ENCODE results near the gene VPS13D.
"Not testable (repeated sequence)": the region's sequence is repeated elsewhere in the genome, so short reads cannot be mapped to it uniquely, and the experiment has no call there.

The VPS13D gene

DNA sequence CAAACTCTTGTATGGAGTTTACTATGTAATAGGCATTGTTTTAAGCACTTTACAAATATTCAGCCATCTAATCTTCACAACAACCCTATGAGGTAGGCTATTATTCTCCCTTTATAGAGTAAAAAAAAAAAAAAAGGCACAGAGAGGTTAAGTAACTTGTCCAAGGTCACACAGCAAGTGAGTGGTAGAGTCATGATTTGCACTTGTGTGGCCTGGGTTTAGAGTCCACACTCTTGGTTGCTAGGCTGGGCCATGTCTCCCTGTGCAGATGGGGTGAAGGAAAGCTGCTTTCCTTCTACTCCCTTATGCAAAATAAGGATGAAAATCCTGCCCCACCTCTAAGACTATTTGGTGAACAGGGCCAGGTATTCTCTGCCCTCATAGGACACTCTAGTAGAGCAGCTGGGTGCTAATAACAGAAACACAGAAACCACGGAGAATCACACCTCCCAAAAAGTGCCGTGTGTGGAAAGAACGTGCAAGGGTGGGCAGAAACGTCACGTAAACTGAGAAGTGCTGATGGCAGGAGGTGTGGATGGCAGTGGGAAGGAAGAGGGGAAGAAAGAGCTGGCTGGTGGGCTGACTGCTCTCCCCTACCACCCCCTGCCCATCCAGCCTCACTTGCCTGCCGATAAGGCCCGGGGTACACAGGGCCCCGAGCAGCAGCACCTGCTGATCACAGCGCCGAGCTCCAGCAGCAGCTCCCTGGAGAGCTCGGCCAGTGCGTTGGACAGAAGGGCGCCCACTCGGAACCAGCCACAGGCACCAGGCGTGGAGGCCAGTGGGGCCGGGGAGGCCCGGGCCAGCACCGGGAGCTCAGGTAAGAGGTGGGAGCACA lies 28.3 kb upstream of the VPS13D start:
- DNase-seq = peak; percentile 48

DNA sequence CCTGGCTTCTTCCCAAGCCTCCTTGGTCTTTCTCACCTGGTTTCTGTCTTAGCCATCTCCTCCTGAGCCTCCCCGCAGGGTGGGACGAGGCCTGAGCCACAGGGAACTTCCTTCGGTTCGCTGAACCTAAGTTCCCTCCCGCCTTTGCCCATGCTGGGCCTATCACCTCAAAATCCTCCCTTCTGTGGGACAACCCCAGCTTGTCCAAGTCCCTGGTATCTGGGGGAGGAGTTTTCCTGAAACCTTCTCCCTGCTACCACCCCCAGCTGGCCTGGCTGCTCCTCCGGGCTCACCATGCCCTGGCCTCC lies 27.7 kb upstream of the VPS13D start:
- DNase-seq = no peak

DNA sequence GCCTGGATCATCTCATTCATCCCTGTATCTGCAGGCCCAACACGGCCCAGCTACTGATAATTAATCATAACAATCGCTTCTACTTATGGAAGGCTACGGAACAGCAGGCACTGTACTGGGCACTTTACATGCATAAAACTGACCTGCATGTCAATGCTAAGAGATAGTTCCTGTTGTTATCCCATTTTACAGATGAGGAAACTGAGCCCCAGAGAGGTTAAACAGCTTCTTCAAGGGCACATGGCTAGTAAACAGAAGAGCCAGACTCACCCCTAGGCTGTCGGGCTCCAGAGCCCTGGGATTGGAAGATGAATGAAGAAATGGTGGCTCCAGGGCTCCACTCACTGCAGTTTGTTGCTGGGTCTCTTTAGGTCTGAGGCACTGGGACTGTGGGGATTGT lies 27.3 kb upstream of the VPS13D start:
- no peak for DNase-seq

DNA sequence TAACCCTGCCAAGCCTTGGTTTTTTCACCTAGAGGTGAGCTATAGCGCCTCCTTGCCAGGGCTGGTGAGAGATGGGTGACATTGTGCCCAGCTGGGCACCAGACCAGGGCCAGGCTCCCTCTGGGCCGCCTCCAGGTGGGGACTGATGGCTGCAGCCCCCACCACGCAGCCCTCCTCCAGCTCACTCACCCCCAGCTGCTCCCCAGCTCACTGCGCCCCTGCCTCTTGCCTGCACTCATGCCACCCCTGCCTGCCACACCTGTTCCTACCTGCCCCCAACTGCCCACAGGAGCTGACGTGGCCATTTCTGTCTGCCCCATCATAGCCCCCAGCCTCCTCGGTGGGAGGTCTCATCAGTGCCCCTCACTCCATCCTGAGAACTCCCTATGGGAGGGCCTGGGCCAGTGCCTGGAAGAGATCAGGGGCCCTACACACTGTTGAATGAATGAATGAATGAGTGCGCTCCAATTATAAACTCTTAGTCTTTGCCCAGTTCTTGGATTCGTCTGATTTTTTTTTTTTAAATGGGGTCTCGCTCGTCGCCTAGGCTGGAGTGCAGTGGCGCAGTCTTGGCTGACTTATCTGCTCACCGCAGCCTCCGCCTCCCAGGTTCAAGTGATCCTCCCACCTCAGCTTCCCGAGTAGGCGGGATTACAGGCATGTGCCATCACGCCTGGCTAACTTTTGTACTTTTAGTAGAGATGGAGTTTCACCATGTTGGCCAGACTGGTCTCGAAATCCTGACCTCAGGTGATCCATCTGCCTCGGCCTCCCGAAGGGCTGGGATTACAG lies 26.4 kb upstream of the VPS13D start:
- DNase-seq = no peak

DNA sequence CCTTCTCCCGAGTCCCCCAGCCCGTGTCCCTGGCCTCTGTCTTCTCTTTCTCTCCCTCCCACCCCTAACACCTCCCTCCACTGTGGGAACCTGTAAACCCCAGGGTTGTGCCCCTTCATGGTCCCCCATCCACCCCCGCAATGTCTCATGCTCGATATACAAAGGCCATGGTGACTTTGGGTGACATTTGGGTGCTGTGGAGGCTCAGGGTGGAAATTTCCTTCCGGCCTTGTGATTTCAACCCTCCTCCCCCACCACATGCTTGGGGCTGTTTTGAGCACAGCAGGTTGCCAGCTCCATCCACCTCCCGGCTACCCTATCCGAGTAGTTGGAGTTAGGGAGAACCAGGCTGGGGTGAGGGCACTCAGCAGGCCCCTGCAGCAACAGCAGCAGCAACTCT lies 25.7 kb upstream of the VPS13D start:
- DNase-seq = peak; percentile 36

DNA sequence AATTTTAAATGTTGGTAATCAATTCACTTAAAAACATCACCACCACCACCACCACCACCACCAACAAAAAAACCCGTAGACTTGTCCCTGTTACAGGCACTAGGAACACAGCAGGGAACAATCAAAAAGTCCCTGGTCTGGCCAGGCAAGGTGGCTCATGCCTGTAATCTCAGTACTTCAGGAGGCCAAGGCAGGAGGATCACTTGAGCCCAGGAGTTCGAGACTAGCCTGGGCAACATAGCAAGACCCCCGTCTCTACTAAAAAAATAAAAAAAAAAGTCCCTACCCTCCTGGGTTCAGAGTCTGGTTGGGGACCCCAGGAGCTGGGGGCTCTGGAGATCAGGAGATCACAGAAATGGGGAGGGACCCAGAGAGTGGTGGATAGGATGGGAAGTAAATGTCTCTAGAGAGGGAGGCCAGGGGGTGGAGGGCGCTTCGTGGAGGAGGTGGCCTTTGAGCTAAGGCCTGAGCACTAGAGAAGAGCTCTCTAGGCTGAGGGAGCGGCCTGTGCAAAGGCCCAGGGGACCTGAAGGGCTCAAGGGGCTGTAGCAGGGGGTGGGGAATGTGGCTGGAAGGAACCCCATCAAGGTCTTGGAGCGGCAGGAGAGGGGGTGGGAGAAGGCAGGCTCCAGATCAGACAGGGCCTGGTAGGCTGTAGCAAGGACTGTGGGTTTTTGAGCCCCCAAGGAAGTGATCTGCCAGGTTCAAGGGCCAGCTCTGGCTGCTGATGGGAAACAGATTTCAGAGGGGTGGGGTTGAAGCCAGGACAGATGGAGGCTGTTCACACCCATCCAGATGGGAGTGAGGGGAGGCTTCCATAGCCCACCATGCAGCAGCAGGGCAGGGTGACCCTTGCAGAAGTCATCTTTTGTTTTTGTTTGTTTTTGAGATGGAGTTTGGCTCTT lies 24.8 kb upstream of the VPS13D start:
- no peak for DNase-seq

DNA sequence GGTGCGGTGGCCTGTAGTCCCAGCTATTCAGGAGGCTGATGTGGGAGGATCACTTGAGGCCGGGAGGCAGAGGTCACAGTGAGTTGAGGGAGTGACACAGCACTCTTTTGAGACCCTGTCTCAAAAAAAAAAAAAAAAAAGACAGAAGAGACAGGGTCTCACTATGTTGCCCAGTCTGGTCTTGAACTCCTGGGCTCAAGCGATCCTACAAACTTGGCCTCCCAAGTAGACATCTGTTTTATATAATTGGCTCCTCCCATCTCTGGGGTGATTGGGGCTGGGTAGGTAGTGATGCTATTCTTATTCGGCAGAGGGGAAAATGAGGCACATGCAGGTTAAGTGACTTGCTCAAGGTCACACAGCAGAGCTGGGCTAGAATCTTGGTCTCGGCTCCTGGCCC lies 23.6 kb upstream of the VPS13D start:
- DNase-seq = no peak

DNA sequence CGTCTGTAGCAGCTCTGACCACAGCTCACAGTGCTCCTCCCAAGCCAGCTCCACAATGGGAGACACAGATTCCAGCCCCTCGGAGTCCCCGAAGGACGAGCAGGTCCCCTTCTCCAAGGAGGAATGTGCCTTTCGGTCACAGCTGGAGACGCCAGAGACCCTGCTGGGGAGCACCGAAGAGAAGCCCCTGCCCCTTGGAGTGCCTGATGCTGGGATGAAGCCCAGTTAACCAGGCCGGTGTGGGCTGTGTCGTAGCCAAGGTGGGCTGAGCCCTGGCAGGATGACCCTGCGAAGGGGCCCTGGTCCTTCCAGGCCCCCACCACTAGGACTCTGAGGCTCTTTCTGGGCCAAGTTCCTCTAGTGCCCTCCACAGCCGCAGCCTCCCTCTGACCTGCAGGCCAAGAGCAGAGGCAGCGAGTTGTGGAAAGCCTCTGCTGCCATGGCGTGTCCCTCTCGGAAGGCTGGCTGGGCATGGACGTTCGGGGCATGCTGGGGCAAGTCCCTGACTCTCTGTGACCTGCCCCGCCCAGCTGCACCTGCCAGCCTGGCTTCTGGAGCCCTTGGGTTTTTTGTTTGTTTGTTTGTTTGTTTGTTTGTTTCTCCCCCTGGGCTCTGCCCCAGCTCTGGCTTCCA lies 22.9 kb upstream of the VPS13D start:
- DNase-seq = no peak

DNA sequence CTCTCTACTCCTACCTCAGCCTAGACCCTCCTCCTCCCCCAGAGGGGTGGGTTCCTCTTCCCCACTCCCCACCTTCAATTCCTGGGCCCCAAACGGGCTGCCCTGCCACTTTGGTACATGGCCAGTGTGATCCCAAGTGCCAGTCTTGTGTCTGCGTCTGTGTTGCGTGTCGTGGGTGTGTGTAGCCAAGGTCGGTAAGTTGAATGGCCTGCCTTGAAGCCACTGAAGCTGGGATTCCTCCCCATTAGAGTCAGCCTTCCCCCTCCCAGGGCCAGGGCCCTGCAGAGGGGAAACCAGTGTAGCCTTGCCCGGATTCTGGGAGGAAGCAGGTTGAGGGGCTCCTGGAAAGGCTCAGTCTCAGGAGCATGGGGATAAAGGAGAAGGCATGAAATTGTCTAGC lies 21.6 kb upstream of the VPS13D start:
- DNase-seq = no peak

DNA sequence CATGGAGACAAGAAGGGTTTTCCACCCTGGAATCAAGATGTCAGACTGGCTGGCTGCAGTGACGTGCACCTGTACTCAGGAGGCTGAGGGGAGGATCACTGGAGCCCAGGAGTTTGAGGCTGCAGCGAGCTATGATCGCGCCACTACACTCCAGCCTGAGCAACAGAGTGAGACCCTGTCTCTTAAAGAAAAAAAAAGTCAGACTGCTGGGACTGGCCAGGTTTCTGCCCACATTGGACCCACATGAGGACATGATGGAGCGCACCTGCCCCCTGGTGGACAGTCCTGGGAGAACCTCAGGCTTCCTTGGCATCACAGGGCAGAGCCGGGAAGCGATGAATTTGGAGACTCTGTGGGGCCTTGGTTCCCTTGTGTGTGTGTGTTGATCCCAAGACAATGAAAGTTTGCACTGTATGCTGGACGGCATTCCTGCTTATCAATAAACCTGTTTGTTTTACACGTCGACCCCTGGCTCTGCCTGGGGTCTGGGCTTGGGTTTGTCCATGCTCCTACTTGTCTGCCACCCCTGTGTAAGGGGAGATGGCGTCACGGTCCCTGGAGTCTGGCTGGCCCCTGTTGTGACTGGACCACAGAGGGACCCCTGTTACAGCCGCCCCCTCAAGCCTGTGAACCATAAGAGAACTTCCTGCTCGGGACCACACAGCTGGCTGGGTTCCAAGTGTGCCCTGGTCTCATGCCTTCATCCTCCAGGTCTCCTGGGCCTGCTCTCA lies 20.9 kb upstream of the VPS13D start:
- peak; percentile 85 for DNase-seq

DNA sequence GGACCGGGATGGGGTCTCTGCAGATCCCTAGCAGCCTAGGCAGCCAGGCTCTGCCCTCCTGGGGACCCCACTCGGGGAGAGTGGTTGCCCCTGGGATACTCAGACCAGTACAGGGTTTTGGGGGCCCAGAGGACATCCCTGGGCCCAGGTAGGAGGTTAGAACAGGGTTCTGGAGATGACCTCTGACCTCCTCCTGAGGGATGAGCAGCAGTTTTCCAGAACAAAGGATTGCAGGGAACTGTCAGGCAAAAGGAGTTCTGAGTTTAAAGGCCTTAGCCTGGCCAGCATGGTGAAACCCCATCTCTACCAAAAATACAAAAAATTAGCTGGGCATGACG lies 20.4 kb upstream of the VPS13D start:
- no peak for DNase-seq

DNA sequence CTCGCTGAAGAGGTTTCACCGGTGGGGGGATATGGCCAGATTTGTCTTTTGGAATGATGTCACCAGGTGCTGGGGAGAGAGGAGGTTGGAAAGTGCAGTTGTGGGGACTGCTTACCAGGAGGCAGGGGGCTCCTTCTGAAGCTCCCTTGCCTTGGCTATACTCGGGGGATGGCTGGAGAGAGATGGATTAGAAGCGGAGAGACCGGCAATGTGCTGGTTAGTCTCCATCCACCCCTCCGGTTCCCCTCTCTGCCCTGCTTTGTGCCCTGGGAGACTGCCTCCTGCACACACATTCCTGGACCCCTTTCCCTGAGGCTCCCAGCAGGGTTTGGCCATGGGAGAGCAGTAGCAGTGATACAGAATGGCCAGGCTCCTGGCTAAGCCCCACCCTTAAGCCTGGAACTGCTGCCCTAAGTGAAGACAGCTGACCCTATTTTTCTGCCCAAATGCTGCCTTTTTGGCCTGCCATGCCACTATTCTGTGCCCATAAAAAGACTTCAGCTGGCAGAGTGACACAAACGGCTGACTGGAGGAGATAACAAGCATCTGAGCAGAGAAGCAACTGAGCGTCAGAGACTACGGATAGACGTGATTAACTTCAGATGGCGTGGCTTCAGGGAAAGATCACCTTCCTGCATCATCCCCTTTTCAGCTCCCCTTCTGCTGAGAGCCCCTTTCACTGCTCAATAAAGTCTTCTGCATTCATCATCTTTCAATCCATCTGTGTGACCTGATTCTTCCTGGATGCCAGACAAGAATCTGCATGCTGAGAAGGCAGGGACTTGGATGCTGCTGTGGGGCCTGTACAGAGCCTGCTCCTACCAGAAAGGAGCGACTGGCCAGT lies 14.5 kb upstream of the VPS13D start:
- DNase-seq = no peak

DNA sequence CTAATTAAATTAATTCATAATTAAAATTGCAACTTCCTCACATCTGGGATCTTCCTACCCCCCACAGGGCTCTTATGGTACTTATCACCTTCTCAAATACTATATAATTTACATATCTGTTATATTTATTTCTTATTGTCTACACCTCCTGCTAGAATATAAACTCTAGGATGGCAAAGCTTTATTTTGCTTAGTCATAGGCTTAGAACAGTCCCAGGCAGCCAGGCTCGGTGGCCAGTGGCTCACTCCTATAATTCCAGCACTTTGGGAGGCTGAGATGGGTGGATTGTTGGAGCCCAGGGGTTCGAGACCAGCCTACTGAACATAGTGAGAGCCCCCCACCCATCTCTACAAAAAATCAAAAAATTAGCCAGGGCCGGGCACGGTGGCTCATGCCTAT lies 10.0 kb upstream of the VPS13D start:
- DNase-seq = no peak

DNA sequence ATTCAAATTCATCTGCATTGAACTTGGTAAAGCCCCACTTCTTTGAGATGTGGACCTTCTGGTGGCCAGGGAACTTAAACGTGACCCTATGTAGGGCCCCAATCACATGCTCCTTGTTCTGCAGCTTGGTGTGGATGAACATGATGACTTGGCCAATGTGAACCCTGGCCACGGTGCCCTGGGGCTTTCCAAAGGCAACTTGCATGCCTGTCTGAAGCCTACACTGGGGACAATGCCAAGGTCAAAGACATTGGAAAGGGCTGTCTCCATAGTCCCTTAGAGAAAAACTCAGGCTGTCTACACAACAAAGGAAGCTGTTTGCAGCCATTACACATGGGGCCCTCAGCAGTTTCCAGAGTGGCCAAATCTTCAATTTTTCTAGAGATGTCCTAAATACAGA lies 8.9 kb upstream of the VPS13D start:
- DNase-seq = no peak

DNA sequence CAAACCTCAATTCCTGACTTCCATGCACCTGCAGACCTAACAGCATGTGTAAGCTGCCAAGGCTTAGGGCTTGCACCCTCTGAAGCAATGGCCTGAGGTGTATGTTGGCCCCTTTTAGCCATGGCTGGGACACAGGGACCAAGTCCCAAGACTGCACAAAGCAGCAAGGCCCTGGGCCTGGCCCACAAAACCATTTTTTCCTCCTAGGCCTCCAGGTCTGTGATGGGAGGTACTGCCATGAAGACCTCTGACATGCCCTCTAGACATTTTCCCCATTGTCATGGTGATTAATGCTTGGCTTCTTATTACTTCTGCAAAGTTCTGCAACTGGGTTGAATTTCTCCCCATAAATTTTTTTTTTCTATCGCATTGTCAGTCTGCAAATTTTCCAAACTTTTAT lies 7.1 kb upstream of the VPS13D start:
- DNase-seq = not testable (repeated sequence)

DNA sequence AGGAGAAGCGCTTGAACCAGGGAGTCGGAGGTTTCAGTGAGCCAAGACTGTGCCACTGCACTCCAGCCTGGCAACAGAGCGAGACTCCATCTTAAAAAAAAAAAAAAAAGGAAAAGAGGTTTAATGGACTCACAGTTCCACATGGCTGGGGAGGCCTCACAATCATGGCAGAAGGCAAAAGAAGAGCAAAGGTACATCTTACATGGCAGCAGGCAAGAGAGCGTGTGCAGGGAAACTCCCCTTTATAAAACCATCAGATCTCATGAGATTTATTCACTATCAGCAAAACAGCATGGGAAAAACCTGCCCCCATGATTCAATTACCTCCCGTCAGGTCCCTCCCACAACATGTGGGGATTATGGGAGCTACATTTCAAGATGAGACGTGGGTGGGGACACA lies 5.7 kb upstream of the VPS13D start:
- DNase-seq = not testable (repeated sequence)

DNA sequence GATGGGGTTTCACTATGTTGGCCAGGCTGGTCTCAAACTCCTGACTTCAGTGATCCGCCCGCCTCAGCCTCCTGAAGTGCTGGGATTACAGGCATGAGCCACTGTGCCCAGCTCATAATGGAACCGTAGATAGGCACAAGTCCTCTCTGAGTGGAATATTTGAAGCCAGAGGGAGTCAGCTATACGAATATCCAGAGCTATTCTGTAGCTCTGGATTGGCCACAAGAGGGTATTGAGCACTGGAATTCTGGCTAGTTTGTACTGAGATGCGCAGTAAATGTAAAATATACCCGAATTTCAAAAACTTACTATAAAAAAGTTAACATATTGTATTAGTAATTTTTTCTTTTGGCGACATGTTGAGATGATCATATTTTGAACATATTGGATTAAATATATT lies 851 bp upstream of the VPS13D start:
- DNase-seq = no peak

DNA sequence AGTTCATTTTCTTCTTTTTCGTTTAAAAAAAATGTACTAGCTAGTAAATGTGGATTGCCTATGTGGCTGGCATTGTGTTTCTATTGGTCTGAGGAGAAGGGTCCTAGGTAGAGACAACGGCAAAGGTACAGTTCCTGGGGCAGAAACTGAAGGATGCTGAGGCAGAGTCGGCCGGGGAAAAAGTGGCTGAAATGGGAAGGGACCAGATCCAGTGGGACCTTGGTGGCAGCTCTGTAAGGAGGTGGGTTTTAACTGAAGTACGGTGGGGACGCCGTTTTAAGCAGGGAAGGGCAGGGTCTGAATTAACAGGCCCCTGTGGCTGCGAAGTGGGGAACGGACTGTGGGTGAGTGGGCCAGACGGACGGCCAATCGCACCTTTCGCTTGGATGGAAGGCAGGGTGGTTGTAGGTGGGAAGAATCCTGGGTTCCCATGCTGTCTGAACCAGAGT lies 420 bp upstream of the VPS13D start:
- DNase-seq = no peak

DNA sequence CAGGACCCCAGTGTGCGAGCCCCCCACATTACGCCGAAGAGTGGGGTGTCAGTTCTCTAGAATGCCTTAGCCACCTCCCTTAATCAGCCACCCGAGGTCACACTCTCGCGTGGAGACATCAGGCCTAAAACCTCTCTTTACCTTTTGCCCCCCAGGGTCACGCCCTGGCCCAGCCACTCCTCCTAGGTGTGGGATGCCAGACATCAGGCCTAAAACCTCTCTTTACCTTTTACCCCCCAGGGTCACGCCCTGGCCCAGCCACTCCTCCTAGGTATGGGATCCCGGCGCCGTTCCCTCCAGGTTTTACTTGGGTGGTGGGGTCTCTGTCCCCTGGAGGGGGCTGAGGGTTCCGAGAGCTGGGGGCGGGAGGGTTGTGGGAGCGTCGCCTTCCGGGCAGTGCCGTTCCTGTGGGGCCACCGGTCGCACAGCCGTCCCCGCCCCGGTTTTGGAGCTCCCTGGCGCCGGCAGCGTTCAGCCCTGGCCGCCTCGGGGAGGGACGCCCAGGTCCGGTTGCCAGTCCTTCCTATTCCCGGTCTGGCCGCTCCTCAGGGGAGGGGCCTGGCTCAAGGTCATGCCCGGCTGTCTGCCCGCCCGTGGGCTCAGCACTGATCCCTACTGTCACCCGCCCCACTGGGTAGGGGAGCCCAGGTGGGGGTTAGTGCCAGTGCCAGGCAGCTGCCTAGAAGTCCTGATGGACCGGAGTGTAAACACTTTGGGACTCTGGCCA lies 882 bp downstream of the VPS13D start:
- no peak for DNase-seq

DNA sequence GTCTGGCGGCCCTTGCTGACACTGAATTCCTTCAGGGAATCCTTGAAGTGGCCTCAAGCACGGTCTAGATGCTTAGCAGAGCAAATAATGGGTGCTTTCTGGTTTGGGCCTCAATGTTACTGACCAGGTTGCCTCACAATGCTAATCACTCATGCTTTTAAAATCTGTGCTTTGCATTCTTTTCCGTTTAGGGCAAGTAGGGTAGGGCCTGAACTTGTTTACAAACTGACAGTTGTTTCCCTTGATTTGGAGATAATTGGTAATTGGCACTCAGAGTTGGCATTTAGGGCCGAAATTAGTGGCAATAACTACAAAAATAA lies 1.4 kb downstream of the VPS13D start:
- no peak for DNase-seq

DNA sequence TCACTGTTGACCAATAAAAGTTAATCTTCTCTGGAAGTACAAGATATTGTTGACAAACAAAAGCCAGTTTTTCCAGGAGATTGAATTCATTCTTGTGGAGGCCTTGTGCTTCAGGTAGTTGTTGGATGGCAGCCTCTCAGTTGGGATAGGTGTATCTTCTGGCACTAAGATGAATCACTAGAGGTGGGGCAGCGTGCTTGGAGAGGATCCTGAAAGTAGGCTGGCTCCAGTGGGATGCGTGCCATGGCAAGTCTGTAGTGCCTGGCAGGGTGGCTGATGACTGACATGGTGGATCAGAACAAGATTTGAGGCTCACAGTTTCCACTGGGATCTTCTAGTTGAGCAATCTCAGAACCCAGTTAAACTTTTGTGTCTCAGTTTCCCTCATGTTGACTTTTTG lies 2.4 kb downstream of the VPS13D start:
- DNase-seq = no peak

Data from CD4-positive, alpha-beta T cell treated with Interleukin-10 for 1 hour (primary cell).